Type B pancreatic cell (in vitro differentiated cells): Measurements from ENCODE around the gene HNF4A. TPM values are rescaled to one million over a fixed set of nuclear protein-coding genes. Genes with fewer than 3 reads are reported as not detected.
"Not testable (repeated sequence)": the region's sequence is repeated elsewhere in the genome, so short reads cannot be mapped to it uniquely, and the experiment has no call there.

ENCODE experiments used
- DNase-seq: peaks from one replicate; pipeline ENCODE4 v3.0.0; 2021; ENCODE audit warnings: mixed read lengths; ENCODE audit not compliant: unreplicated experiment; ENCODE audit errors: extremely low spot score
- H3K27ac Mint-ChIP-seq: 2 replicates; pipeline ENCODE4 v1.8.0; 2021; ENCODE audit warnings: mild to moderate bottlenecking, mixed read lengths
- H3K27me3 Mint-ChIP-seq: 2 replicates; pipeline ENCODE4 v1.8.0; 2021; ENCODE audit warnings: mixed read lengths
- H3K36me3 Mint-ChIP-seq: 2 replicates; pipeline ENCODE4 v1.8.0; 2021; ENCODE audit warnings: mixed read lengths
- H3K4me1 Mint-ChIP-seq: one replicate; pipeline ENCODE4 v1.8.0; 2021; ENCODE audit warnings: mixed read lengths; ENCODE audit not compliant: unreplicated experiment
- H3K4me3 Mint-ChIP-seq: 2 replicates; pipeline ENCODE4 v1.8.0; 2021; ENCODE audit warnings: mild to moderate bottlenecking, mixed read lengths
- H3K9me3 Mint-ChIP-seq: 2 replicates; pipeline ENCODE4 v1.8.0; 2021; ENCODE audit warnings: mixed read lengths
- total RNA-seq: library from RNA; stranded (reverse); gene quantifications from 2 replicates; pipeline ENCODE4 v1.2.1, GENCODE V29; 2021; ENCODE audit warnings: low replicate concordance
- TF ChIP-seq, protein P1 (sequence below): fragments of 200-600 bp; sonication (generic); conservative IDR thresholded peaks from 2 replicates; pipeline ENCODE4 v1.5.0; 2021; ENCODE audit warnings: antibody characterized with exemption, mild to moderate bottlenecking

HNF4A gene
- total RNA-seq, 1 donor from 2014 or later, result 19.9 TPM

DNA sequence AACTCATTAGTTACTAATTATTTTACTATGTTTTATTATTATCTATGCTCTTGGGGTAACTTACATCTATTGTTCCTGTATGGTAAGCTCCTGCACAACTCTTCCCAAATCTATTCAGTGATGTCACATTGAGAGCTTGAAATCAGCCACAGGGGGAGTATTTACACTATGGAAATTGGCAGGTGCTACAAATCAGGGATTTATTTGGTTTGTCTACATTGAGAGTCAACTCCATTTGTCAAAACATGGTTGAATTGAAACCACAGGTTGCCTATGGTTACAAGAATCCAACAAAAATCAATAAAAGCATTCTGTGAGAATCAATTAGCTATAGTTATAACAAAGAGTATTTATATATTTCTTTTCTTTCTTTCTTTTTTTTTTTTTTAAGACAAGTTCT lies 40.6 kb upstream of the HNF4A start:
- DNase-seq, result no peak
- H3K27me3 Mint-ChIP-seq, result peaks cover 4% of the 10 kb centered on the region
- no peak overlapping the region for H3K4me3 Mint-ChIP-seq
- TF ChIP-seq, protein P1, sequence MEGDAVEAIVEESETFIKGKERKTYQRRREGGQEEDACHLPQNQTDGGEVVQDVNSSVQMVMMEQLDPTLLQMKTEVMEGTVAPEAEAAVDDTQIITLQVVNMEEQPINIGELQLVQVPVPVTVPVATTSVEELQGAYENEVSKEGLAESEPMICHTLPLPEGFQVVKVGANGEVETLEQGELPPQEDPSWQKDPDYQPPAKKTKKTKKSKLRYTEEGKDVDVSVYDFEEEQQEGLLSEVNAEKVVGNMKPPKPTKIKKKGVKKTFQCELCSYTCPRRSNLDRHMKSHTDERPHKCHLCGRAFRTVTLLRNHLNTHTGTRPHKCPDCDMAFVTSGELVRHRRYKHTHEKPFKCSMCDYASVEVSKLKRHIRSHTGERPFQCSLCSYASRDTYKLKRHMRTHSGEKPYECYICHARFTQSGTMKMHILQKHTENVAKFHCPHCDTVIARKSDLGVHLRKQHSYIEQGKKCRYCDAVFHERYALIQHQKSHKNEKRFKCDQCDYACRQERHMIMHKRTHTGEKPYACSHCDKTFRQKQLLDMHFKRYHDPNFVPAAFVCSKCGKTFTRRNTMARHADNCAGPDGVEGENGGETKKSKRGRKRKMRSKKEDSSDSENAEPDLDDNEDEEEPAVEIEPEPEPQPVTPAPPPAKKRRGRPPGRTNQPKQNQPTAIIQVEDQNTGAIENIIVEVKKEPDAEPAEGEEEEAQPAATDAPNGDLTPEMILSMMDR, result no peak
- no peaks in the 10 kb centered on the region for H3K9me3 Mint-ChIP-seq
- no peak overlapping the region for H3K27ac Mint-ChIP-seq
- H3K36me3 Mint-ChIP-seq, result no peaks in the 10 kb centered on the region
- peaks cover 7% of the 10 kb centered on the region for H3K4me1 Mint-ChIP-seq

GRCh38 chr20:44319839-44320422 lies 35.6 kb upstream of the HNF4A start:
- Mint-ChIP-seq H3K4me1 (peaks cover 5% of the 10 kb centered on the region), H3K27me3 (no peaks in the 10 kb centered on the region), H3K27ac (no peak overlapping the region), H3K4me3 (no peak overlapping the region), H3K9me3 (no peaks in the 10 kb centered on the region), H3K36me3 (no peaks in the 10 kb centered on the region)
- DNase-seq, result no peak
- TF ChIP-seq, protein P1, result no peak

- Mint-ChIP-seq H3K4me3 (no peak overlapping the region), H3K27ac (no peak overlapping the region), H3K36me3 (no peaks in the 10 kb centered on the region), H3K9me3 (no peaks in the 10 kb centered on the region), H3K4me1 (peaks cover 5% of the 10 kb centered on the region), H3K27me3 (peaks cover 10% of the 10 kb centered on the region)
- DNase-seq, result no peak
- TF ChIP-seq, protein P1, result no peak
Measured at GRCh38 chr20:44324343-44324742, 31.2 kb upstream of the HNF4A start.

DNA sequence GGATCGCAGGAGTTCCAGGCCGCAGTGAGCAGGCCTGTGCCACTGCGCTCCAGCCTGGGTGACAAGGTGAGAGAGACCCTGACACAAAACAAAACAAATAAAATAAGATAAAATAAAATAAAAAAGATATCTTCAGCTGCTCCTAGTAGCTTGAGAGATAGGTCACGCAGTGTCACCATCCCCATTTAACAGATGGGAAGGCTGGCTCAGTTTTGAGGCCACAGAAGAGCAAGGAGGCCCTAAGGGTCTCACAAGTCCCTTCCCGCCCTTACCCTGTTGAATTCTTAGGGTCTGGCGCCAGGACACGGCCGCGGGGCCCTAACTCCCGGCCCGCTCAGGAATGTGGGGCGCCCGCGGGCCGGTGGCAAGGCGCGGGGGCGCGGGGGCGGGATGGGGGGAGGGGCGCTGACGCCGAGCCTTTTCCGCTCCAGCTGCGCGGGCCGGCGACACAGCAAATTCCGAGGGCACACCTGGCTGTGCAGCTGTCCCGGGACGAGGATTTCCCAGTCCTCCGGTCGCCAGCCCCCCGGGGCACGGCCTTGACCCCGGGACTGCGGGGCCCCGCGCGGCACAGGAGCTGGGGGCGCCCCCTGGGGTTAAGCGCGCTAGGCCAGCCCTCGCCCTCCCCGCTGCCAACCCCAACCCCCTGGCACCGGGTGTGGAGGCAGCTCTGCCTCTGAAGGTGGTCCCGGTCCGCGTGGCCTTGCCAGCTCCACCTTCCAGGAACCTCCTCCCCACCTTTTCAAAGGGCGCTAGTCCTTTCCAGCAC lies 28.9 kb upstream of the HNF4A start:
- no peak overlapping the region for H3K27ac Mint-ChIP-seq
- H3K27me3 Mint-ChIP-seq, result peaks cover 16% of the 10 kb centered on the region
- TF ChIP-seq, protein P1, result no peak
- no peaks in the 10 kb centered on the region for H3K36me3 Mint-ChIP-seq
- no peaks in the 10 kb centered on the region for H3K9me3 Mint-ChIP-seq
- H3K4me3 Mint-ChIP-seq, result no peak overlapping the region
- H3K4me1 Mint-ChIP-seq, result peaks cover 5% of the 10 kb centered on the region
- DNase-seq, result no peak

- H3K36me3 Mint-ChIP-seq, H3K9me3 Mint-ChIP-seq, H3K4me1 Mint-ChIP-seq, H3K27ac Mint-ChIP-seq, DNase-seq, H3K4me3 Mint-ChIP-seq: not testable (repeated sequence)
- H3K27me3 Mint-ChIP-seq, result peaks cover 16% of the 10 kb centered on the region
Measured at GRCh38 chr20:44327748-44328147, 27.8 kb upstream of the HNF4A start.

- Mint-ChIP-seq H3K27me3 (peaks cover 19% of the 10 kb centered on the region), H3K27ac (no peak overlapping the region), H3K9me3 (no peaks in the 10 kb centered on the region), H3K36me3 (no peaks in the 10 kb centered on the region), H3K4me3 (no peak overlapping the region), H3K4me1 (peaks cover 5% of the 10 kb centered on the region)
- DNase-seq, result no peak
- TF ChIP-seq, protein P1, result no peak
Measured at GRCh38 chr20:44328428-44328827, 27.1 kb upstream of the HNF4A start.
